ENCODE measurements around the gene ROBO2. TPM values are rescaled to one million over a fixed set of nuclear protein-coding genes. Genes with fewer than 3 reads are reported as not detected.

ROBO2 gene
- polyA plus RNA-seq, 1 of the 3 experiments (the other 2 are of a cell fraction): not detected

DNA sequence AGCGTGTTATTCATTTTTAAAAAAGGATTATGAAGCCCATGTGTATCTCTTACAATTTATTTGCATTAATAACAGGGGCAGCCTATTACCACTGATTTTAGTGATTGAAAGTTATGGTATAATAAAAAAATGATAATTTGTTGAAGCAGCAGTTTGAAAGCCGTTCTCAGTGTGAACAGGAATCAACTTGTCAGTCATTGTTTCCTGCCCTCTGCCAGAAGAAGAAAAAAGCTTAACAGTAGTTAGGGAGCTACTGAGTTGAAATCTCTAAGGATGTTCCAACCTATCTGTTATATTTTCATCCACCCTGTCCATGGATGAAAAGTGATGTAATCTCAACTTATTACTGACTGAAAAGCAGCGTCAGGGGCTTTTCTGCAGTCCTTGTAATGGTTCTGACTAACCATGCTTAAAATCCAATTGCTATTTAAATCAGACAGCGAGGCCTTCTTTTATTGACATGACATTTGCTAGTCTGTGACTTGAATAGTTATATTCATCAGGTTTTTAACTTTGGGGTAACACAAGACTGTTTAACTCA is 486.7 kb downstream of the ROBO2 start:
- H3K4me2 ChIP-seq: no peak overlapping the region
- 31% methylated on average over 4 of the region's 4 CpGs for WGBS (ENCODE audit: low lambda C conversion rate)
- no peaks in the 10 kb centered on the region for H3K9me2 ChIP-seq
- H3K27me3 ChIP-seq (ENCODE audit: insufficient read depth): no peaks in the 10 kb centered on the region
- ChIA-PET POLR2A (no interaction called here), CTCF (interaction anchor here (1.4 kb wide), 1 partner anchor 1119 kb away, joined by 3 read pairs; no protein-coding TSS in a partner anchor)
- no peaks in the 10 kb centered on the region for H4K20me1 ChIP-seq (ENCODE audit: insufficient read depth)
- no peaks in the 10 kb centered on the region; a peak in 1 of 4 replicates for H3K4me1 ChIP-seq (ENCODE audit: control insufficient read depth in 1 of 2, insufficient read depth in 2 of 2, low read depth in 1 of 2, low read length in 1 of 2)
- H3K27ac ChIP-seq (ENCODE audit: low read depth in 2 of 2, low read length in 1 of 2): no peak overlapping the region
- H3K36me3 ChIP-seq (replicated peaks in 1 of 2; ENCODE audit: control insufficient read depth in 1 of 2, insufficient read depth in 2 of 2, low read length in 1 of 2): no peaks in the 10 kb centered on the region
- no peaks in the 10 kb centered on the region for H3F3A ChIP-seq (replicated peaks; ENCODE audit: insufficient read depth)
- TF ChIP-seq RCOR1 (IDR thresholded peaks at IDR 0.05; ENCODE audit: low read length): no peak
- TF ChIP-seq FOXJ3 (CRISPR knock-in tag; IDR thresholded peaks at IDR 0.05): no peak
- TF ChIP-seq RFX5 (IDR thresholded peaks at IDR 0.05; ENCODE audit: low read length): no peak
- TF ChIP-seq MEF2A (IDR thresholded peaks at IDR 0.05; ENCODE audit: borderline replicate concordance, low read depth): no peak
- TF ChIP-seq GABPA (IDR thresholded peaks at IDR 0.05; ENCODE audit: low read depth): no peak
- no peak for DNase-seq
- no peak overlapping the region for H2AFZ ChIP-seq (ENCODE audit: low read depth)
- no peak overlapping the region for H3K4me3 ChIP-seq (ENCODE audit: low read depth in 2 of 2, low read length in 1 of 2)
- H3K79me2 ChIP-seq (ENCODE audit: insufficient read depth): no peaks in the 10 kb centered on the region
- H3K9me3 ChIP-seq: no peaks in the 10 kb centered on the region
- no peak overlapping the region for H3K9ac ChIP-seq

DNA sequence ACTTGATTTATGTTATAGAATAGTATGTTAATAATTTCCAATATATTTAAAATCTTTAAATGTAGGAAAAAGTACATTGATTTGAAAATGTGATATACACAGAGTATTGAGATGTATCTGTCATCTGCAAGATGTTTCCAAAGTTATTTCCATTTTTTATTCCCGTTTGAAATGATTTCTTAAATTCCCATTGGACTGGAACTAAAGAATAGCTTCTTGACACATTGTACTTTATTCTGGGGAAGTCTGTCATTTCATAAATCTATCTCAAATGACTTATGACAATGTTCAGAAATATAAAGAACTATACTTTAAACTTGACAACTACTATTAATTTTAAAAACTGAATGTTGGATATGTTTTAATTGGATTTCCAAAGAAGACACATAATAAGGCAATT is 489.6 kb downstream of the ROBO2 start:
- POLR2A ChIA-PET: no interaction called here
- Histone ChIP-seq H3K4me3 (ENCODE audit: low read depth in 2 of 2, low read length in 1 of 2) (no peak overlapping the region), H2AFZ (ENCODE audit: low read depth) (no peak overlapping the region), H3K36me3 (replicated peaks in 1 of 2; ENCODE audit: control insufficient read depth in 1 of 2, insufficient read depth in 2 of 2, low read length in 1 of 2) (no peaks in the 10 kb centered on the region), H3K27me3 (ENCODE audit: insufficient read depth) (no peaks in the 10 kb centered on the region), H3K27ac (ENCODE audit: low read depth in 2 of 2, low read length in 1 of 2) (no peak overlapping the region), H4K20me1 (ENCODE audit: insufficient read depth) (no peaks in the 10 kb centered on the region), H3K4me1 (ENCODE audit: control insufficient read depth in 1 of 2, insufficient read depth in 2 of 2, low read depth in 1 of 2, low read length in 1 of 2) (no peaks in the 10 kb centered on the region; a peak in 2 of 4 replicates), H3K9me2 (no peaks in the 10 kb centered on the region), H3K4me2 (no peak overlapping the region), H3K9ac (no peak overlapping the region), H3F3A (replicated peaks; ENCODE audit: insufficient read depth) (no peaks in the 10 kb centered on the region), H3K9me3 (no peaks in the 10 kb centered on the region), H3K79me2 (ENCODE audit: insufficient read depth) (no peaks in the 10 kb centered on the region)
- DNase-seq: no peak
- WGBS (ENCODE audit: low lambda C conversion rate): 33% methylated on average over 1 of the region's 1 CpG
- CTCF ChIA-PET: interaction anchor here (1.6 kb wide), 1 partner anchor 42 kb away, joined by 3 read pairs; no protein-coding TSS in a partner anchor
- TF ChIP-seq TCF12 (IDR thresholded peaks at IDR 0.05) (no peak), JUND (IDR thresholded peaks at IDR 0.05) (no peak), GATA2 (CRISPR knock-in tag; IDR thresholded peaks at IDR 0.05) (no peak), EZH2phosphoT487 (IDR thresholded peaks at IDR 0.05; ENCODE audit: borderline replicate concordance, low read depth) (no peak), ELF1 (IDR thresholded peaks at IDR 0.05) (no peak), SMC3 (IDR thresholded peaks at IDR 0.05; ENCODE audit: low read depth, low read length) (no peak)

DNA sequence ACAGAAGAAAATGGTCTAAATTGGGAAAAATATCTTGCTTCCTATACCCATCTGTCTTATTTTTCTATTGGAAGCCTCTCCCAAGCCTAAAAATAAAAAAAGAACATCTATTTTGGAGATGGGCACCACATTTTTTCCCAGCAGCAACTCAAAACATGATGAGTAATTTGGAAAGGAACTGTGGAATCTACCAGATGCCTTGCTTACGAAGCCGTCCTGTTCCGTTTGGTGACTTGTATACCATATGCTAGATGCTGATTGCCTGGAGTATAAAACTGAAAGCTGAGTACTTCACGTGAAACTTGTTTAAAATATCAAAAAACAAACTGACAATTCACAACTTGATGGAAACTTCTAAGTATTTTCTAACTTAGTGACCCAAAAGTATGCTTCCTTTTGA is 491.0 kb downstream of the ROBO2 start:
- no peak overlapping the region for H3K4me3 ChIP-seq (ENCODE audit: low read depth in 2 of 2, low read length in 1 of 2)
- no peaks in the 10 kb centered on the region for H3K36me3 ChIP-seq (replicated peaks in 1 of 2; ENCODE audit: control insufficient read depth in 1 of 2, insufficient read depth in 2 of 2, low read length in 1 of 2)
- H3K9ac ChIP-seq: no peak overlapping the region
- H3F3A ChIP-seq (replicated peaks; ENCODE audit: insufficient read depth): no peaks in the 10 kb centered on the region
- H3K4me1 ChIP-seq (ENCODE audit: control insufficient read depth in 1 of 2, insufficient read depth in 2 of 2, low read depth in 1 of 2, low read length in 1 of 2): no peaks in the 10 kb centered on the region; a peak in 2 of 4 replicates
- ChIA-PET CTCF (no interaction called here), POLR2A (no interaction called here)
- H2AFZ ChIP-seq (ENCODE audit: low read depth): no peak overlapping the region
- TF ChIP-seq RCOR1 (IDR thresholded peaks at IDR 0.05; ENCODE audit: low read length) (no peak), RAD21 (IDR thresholded peaks at IDR 0.05; ENCODE audit: low read length) (no peak)
- H4K20me1 ChIP-seq (ENCODE audit: insufficient read depth): no peaks in the 10 kb centered on the region
- H3K4me2 ChIP-seq: no peak overlapping the region
- H3K9me3 ChIP-seq: no peaks in the 10 kb centered on the region
- no peaks in the 10 kb centered on the region for H3K9me2 ChIP-seq
- 64% methylated on average over 4 of the region's 4 CpGs for WGBS (ENCODE audit: low lambda C conversion rate)
- no peak for DNase-seq
- no peaks in the 10 kb centered on the region for H3K79me2 ChIP-seq (ENCODE audit: insufficient read depth)
- H3K27ac ChIP-seq (ENCODE audit: low read depth in 2 of 2, low read length in 1 of 2): no peak overlapping the region
- H3K27me3 ChIP-seq (ENCODE audit: insufficient read depth): no peaks in the 10 kb centered on the region

Data from SK-N-SH (cell line).